GM21367 (cell line): ENCODE results near the gene SLC25A24.

Source experiments
- ATAC-seq: cut with Tn5 transposase; IDR thresholded peaks from one replicate; pipeline ENCODE4 v1.9.1; 2021; ENCODE audit not compliant: unreplicated experiment

Gene SLC25A24

DNA sequence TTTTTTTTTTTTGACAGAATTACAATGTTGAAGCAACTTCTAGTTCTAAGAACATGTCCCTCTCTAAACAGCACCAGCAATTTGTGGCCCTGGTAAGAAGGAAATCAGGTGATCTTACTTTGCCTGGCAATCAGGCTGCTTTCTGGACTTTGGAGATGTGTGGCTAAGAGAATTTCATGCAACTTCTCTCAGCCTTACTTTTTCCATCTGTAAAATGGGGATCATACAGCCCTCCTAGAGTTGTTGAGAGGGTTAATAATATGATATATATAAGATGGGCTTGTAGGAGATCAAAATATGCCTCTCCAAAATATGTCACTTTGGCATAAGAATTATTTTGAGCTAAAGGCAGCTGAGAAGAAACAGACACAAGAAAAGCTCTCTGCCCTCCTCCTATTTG is 92.0 kb downstream of the SLC25A24 start:
- ATAC-seq = no peak

DNA sequence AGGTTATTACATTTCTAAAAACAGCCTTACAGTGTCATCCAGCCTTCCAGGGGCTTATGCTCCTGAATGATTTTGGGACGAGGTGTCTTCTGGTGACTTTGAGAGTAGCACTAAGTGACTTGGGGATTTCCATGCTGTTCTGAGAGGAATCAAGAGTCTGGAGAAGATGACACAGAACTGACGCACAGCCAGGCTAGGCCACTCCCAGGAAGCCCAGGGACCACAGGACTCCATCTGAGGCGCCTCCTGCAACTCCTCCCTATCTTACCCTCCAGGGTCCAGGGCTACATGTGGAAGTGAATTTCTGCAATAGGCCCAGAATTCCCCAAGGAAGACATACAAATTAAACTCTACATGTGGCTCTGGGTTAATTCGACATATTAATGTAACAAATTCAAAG is 92.5 kb downstream of the SLC25A24 start:
- no peak for ATAC-seq

GRCh38 chr1:108106775-108107174 is 93.4 kb downstream of the SLC25A24 start:
- ATAC-seq = no peak

DNA sequence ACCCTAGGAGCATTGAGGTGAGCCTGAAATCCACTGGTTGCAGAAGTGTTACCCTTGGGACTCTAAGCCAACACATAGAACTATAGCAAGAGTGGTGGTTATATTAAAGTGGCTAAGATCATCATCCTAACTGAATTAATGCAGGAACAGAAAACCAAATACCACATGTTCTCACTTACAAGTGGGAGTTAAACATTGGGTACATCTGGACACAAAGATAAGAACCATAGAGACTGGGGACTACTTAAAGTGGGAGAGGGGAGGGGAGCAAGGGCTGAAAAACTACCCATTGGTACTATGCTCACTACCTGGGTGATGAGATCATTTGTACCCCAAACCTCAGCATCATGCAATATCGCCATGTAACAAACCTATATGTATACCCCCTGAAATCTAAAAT is 100.0 kb downstream of the SLC25A24 start:
- no peak for ATAC-seq

- ATAC-seq = no peak
Measured at GRCh38 chr1:108097018-108097417, 103.1 kb downstream of the SLC25A24 start.

GRCh38 chr1:108096089-108096488 is 104.1 kb downstream of the SLC25A24 start:
- no peak for ATAC-seq

- ATAC-seq = no peak
Measured at GRCh38 chr1:108089477-108089876, 110.7 kb downstream of the SLC25A24 start.

DNA sequence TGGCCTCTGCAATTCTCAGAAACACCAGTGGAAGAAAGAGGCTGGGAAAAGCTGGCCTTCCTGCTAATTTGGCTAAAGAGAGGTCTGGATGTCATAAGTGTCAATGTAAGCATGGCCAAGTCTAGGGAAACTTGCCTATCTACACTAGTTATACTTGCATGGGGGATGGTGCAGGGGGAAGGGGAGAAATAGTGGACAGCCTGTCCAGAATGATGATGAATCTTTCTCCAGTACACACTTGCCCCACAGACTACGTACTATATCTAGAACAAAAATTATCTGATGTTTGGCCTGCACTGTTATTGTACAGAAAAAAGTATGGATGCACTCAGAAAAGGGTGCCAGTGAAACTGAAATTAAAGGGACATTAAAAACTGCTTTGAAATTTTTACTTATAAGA is 114.5 kb downstream of the SLC25A24 start:
- ATAC-seq = no peak

DNA sequence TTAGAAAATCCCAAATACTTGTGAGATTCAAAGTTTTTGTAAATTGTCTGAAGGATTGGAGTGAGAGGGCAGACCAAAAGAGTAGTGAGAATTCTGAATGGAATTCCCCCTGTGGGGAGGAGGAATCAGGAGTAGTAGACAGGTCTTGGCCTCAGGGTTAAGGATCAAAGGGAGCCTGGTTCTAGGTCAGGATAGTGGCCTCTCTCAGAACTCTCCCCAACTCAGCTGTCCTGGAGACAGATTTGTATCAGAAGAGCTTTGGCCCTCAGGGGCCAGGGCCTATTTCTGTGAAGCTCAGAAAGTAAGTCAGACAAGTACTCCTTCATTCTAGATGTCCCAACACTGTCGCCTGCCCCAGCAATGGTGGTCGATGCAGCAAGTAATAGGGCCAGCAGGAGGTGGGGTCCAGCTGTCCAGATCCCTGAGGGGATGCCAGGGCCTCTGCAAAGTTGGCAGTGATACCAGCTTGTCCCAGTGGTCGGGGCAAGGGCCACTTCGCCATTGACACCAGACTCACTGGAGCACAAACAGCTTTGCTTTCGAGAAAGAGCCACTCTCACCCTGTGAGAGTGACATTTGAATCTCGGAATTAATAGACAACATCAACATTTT is 115.2 kb downstream of the SLC25A24 start:
- no peak for ATAC-seq
